Neural progenitor cell (in vitro differentiated cells): ENCODE results near the gene TBC1D19.

Source experiments
- EZH2 ChIP-seq: fragments of 200-600 bp; sonication (generic); IDR thresholded peaks from 2 replicates; pipeline ENCODE4 v1.6.1; 2017; ENCODE audit warnings: antibody characterized with exemption, mild to moderate bottlenecking, moderate library complexity
- TF ChIP-seq, protein P1 (sequence below): fragments of 200-600 bp; sonication (generic); IDR thresholded peaks from 2 replicates; pipeline ENCODE4 v1.5.1; 2017; ENCODE audit warnings: antibody characterized with exemption, mild to moderate bottlenecking

DNA sequence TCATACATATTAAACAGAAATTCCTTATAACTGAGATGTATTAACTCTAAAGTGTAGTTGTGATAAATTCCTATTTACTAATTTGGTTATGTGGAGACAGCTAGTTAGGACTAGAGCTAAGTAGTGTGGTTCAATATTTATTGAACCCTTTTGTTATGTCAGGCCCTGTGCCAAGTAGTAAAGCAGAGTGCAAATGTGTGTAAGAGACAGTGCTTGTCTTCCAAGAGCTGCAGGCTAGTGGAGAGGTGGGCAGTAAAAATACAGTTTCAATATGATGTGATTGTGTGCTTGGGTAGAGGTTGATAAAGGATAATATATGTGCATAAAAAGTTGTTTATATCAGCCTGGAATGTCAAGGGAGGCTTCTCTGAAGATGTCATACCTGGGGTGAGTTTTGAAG is 80.0 kb downstream of the TBC1D19 start:
- TF ChIP-seq, protein P1, sequence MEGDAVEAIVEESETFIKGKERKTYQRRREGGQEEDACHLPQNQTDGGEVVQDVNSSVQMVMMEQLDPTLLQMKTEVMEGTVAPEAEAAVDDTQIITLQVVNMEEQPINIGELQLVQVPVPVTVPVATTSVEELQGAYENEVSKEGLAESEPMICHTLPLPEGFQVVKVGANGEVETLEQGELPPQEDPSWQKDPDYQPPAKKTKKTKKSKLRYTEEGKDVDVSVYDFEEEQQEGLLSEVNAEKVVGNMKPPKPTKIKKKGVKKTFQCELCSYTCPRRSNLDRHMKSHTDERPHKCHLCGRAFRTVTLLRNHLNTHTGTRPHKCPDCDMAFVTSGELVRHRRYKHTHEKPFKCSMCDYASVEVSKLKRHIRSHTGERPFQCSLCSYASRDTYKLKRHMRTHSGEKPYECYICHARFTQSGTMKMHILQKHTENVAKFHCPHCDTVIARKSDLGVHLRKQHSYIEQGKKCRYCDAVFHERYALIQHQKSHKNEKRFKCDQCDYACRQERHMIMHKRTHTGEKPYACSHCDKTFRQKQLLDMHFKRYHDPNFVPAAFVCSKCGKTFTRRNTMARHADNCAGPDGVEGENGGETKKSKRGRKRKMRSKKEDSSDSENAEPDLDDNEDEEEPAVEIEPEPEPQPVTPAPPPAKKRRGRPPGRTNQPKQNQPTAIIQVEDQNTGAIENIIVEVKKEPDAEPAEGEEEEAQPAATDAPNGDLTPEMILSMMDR, result no peak
- no peak for TF ChIP-seq EZH2
